GM18951 (cell line): ENCODE measurements around the gene E2F4.

Experiments used
- POLR2A ChIP-seq: IDR thresholded peaks from 4 replicates; pipeline ENCODE4 v1.6.1; 2011; ENCODE audit warnings: mild to moderate bottlenecking; ENCODE audit not compliant: insufficient read length, insufficient read depth; ENCODE audit errors: extremely low read depth
- in situ Hi-C: fragments of 300-500 bp; cut with MboI; formaldehyde crosslinking; loops from one replicate; pipeline ENCODE4 v1.12.0; 2022; ENCODE audit warnings: low sequenced_read_pairs, mixed read lengths, inconsistent platforms; ENCODE audit not compliant: unreplicated experiment

E2F4 gene

DNA sequence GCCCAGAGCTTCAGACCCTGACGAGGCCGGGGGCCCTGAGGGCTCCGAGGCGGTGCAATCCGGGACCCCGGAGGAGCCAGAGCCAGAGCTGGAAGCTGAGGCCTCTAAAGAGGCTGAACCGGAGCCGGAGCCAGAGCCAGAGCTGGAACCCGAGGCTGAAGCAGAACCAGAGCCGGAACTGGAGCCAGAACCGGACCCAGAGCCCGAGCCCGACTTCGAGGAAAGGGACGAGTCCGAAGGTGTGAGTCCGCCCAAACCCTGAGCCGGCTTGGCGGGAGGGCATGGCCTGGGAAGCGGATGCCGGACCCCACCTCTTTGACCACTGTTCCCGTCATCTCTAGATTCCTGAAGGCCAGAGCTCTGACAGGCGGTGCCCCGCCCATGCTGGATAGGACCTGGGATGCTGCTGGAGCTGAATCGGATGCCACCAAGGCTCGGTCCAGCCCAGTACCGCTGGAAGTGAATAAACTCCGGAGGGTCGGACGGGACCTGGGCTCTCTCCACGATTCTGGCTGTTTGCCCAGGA lies 17.2 kb upstream of the E2F4 start:
- no peak for TF ChIP-seq POLR2A
- in situ Hi-C loops = no loop called here

DNA sequence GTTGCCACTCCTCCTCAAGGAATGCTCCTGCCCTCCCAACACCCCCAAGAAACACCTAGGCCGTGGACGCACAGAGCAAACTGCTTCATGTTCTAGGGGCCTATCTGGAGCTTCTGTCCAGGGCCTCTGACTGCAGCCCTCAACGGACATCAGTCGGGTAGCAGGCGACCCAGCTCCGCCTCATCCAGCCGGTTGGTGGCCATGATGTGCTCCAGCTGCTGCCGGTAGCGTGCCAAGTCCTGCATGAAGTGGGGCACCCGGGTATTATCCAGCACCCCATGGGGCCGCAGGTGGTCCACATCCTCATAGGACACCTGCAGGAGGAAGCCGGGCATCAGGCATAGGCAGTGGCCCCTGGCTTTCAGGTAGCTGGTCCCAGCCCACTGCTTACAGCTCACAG lies 15.3 kb upstream of the E2F4 start:
- TF ChIP-seq POLR2A = no peak
- in situ Hi-C loops = no loop called here

DNA sequence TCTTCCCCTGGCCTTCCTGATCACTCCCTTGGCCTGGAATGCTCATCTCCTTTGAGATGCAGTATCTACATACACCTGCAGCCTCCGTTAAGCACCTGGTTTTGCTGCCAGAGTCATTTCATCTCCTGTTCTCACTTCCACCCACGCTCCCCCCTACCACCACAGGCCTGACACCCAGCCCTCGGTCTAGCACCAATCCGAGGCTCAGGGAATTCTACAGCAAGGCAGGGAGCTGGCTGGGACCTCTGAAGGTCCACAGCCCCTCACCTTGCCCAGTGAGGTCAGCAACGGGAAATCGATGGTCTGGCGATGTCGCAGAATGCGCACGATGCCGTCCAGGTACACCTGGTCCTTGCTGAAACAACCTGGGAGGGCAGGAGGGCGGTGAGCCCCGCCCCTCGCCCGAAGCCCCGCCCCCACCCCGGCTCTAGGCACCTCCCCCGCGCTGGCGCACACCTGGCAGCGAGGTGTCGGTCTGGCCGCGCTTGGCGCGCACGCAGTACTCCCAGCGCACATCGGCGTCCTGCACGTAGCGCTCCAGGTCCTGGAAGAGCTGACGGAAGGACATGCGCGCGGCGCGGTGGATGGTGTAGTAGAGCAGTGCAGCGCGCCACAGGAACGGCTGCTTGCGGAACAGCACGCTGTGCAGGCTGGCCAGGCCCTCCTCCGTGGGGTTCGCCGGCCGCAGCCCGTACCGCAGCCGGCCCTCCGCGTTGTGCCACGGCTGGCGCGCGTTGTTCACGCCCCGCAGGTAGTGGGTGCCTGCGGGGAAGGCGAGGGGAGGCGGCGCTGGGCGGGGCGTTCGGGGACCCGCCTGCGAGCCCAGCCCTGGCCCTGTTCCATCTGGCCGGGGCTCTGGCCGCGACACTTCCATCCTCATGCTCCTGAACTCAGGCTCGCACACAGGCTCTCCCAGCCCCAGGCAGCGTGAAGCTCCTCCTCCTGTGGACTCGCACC lies 13.9 kb upstream of the E2F4 start:
- no peak for TF ChIP-seq POLR2A
- in situ Hi-C loops = no loop called here

DNA sequence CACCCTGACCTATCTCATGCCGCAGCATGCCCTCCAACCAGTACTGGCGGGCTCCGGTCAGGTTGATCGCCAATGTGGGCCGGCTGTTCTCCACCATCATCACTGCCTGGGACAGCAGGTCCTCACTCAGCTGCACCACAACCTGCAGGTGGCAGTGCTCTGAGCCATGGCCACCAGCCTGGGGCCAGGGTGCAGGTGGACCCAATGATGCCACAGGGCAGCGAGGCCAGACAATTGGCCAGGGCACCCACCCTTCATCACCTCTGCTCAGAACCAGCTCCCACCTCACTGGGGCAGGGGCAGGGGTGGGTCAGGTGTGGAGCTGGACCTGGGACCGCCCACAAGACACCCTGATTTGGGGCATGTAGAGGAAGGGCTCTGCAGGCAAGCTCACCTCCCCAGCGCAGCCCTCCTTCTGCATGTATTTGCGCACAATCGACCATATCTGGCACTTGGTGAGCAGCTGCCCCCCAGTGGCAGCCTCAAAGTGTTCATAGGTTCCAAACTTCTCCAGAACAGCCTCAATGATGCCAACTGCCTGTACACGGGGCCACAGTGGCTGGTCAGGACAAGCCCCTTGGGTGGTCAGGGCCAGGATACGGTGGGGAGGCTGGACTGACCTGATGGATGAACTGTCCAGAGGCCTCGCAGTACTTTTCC lies 12.4 kb upstream of the E2F4 start:
- TF ChIP-seq POLR2A = no peak
- in situ Hi-C loops = no loop called here

DNA sequence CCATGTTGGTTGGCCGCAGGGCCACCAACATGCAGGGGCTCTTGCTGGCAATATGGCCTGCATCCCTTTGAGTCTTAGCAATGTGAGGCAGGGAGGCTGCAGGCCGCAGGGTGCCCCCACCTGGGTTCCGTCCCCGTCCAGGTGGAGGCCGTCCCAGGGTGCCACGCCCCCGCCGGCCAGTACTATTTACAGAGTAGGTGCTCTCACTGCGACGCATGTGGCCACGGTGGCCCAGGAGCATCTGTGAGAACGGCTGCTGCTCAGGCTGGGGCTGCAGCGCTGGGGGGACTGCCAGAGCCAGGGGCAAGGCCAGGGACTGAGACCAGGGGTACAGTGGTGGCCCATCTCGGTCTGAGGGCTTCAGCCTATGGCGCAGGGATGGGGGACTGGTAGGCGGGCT lies 11.8 kb upstream of the E2F4 start:
- in situ Hi-C loops = no loop called here

DNA sequence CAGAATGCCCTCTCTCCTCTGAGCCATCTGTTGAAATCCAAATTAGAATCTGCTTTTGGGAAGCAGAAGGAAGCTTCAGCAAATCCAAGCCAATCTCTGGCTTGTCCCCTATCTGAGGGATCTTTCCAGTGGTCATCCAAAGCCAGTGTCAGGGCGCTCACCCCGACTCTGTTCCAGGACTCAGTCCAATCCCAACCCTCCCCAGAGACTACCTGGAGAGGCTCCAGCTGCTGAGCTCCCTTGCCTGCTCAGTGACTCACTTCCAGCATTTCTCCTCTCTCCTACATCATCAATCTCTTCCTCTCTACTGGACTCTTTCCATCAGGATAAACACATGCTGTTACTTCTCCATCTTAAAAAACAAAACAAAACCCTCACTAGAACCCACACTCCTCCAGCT lies 10.6 kb upstream of the E2F4 start:
- TF ChIP-seq POLR2A = no peak
- in situ Hi-C loops = no loop called here

More for the DNA sequence above, 11.8 kb upstream of the E2F4 start:
- TF ChIP-seq POLR2A = no peak

DNA sequence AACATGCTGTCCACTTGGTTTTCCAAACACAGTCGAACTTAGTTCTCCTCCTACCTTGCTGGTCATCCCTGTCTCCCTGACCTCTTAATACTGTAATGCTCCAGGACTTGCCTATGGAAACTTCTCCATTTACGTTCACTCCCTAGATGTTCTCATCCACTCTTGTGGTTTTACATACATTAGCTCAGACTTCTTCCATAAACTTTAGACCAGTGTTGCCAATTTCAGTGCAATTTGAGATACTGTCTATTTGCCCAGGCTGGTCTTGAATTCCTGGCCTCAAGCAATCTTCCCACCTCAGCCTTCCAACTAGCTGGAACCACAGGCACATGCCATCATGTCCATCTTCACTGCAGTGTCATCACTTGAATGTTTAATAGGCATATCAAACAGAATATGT lies 9.7 kb upstream of the E2F4 start:
- in situ Hi-C loops = no loop called here
- no peak for TF ChIP-seq POLR2A

DNA sequence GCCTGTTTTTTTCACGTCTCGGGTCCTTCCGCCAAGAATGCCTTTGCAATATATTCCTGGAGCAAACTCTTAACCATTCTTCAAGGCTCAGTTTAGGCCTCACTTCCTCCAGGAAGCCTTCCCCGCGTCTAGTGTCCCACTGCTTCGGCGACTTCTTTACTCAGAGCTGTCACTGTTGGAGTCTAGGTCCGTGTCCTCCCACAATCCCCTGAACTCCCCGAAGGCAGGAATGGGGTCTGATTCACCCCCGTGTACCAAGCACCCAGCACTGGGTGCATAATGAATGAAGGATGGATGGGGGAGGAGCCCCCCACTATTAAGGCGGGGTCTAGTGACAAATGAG lies 8.7 kb upstream of the E2F4 start:
- in situ Hi-C loops = no loop called here
- peak; percentile 28 for TF ChIP-seq POLR2A

DNA sequence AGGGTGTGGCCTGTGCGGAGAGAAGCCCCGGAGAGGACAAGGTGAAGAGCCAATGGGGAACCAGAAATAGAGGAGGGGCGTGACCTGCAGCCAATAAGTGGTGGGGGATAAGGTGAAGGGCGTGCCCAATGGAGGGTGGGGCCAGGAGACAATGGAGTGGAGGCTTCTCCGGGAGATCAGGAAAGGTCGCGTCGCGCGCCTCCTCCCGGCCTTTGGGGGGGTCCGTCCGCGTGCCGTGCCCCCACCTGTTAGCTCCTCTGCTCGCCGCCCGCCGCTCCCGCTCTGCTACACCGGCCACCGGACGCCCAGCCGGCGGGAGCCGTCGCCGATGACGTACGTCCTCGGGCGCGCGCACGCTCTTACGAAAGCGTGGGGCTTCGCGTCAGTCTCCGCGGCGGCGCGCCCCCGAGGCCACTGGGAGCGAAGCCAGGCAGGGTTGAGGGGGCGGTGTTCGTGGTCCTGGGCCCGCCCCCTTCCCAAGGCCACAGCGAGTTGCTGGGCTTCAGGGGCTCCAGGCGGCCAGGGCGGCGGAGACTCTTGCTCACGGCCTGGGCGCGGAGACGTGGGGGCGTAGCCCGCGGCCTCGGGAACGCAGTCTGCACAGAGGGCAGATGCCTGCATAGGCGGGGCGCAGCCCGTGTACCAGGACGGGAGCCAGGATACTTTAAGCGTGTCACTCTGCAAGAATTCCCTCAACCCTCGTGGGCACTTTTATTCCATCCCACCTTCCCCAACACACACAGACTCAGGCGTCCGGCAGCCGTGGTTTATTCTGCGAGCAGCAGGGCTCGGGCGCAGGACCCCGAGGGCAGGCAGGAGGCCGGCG lies 8.1 kb upstream of the E2F4 start, which contains the start of gene MATCAP1:
MATCAP1 (minus strand) TSS at position 337 of the 826 bp plus-strand sequence. CDS start 3,353 bp downstream, outside the sequence.
- TF ChIP-seq POLR2A = peak; percentile 61
- in situ Hi-C loops = no loop called here

DNA sequence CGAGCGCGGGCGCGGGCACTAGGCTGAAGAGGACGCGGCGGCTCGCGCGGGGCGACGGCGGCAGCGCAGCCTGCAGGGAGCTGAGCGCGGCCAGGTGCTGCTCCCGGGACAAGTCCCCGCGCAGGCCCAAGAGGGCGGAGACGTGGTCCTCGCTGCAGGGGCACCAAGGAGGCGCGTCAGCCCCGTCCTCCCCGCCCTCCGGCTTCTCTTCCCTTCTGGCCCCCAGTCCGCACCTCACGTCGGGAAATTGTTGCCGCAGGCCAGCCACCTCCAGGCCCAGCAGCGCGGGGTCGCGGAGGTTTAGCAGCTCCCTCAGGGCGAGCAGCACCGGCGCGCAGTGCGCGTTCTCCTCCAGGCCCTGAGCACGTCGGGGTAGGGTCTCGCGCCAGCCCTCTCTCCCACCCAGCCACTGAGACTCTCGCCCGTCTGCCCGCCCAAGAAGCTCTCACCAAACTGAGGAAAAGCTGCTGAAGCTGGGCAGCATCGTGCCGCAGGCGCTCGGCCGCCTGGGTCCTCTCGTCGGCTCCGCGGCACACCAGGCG lies 7.4 kb upstream of the E2F4 start:
- TF ChIP-seq POLR2A = no peak
- in situ Hi-C loops = no loop called here

DNA sequence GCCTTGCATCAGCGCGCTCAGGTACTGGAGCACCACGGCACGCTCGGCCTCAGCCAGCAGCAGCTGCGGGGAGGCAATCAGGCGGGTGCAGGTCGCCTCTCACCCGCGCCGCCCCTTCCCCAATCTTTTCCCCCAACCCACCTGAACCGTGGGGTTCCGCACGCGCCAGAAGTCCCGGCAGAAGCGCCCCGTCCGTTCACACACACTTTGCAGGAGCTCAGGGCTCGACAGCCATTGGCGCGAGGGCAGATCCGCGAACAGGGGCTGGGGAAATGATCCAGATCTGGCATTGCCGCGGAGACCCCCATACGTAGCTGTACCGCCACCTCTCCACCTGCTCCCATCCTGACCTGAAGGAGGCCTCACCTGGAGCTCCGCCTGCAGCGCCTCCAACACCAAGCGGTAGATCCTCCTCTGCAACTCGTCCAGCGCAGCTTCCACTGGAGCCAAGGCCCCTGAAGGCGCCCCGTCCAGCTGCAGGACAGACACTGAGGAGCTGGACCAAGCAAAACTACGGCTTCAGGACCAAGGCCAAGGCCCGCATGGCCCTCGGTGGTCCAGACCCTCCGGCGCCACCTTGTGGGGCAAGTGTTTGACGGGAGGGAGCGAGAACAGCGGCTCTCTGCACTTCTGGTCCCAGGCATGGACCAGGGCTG lies 6.8 kb upstream of the E2F4 start:
- TF ChIP-seq POLR2A = no peak
- in situ Hi-C loops = no loop called here

DNA sequence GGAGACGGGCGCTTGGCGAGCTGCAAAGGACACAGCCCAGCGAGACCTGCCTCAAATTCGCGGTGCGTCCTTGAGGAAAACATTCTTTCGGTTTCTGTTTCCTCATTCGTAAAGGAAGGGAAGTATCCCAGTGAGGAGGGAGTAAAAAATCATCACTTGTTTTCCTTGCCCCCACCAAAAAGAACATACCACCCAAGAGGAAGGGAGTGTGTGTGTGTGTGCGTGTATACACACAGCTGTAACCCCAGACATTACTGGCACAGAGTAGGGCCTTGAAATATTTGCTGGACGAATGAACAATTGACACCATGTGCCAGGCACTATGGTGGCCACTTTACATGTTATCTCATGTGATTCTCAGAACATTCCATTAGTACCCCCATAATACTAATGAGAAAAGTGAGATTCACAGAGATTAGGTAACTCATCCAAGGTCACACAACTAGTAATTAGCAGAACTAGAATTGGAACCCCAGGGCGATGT lies 6.3 kb upstream of the E2F4 start:
- in situ Hi-C loops = no loop called here
- TF ChIP-seq POLR2A = no peak

DNA sequence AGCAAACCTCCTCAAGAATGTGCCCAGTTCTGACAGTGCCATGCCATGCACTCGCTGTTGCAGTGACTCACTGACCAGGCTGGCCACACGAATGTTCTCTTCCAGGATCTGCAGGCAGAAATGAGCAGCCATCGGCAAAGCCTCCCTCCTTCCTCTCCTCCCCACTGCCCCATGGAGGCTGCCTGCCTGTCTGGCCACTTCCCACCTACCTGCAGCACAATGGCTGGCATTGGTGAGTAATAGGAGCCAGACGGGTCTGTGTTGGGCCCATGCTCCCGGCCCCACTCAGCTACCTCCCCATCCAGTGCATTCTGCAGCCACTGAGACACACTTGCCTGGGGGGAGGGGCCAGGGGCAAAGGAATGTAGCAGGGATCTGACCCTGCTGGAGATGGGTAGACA lies 5.4 kb upstream of the E2F4 start:
- in situ Hi-C loops = no loop called here
- TF ChIP-seq POLR2A = no peak
